Activated CD4-positive, alpha-beta memory T cell treated with anti-CD3 and anti-CD28 coated beads for 36 hours (primary cell): ENCODE results near the gene ADAM19. TPM values are rescaled to one million over a fixed set of nuclear protein-coding genes. Genes with fewer than 3 reads are reported as not detected.
"Not testable (repeated sequence)": the region's sequence is repeated elsewhere in the genome, so short reads cannot be mapped to it uniquely, and the experiment has no call there.

Experiments
- CTCF ChIA-PET: fragments of 350-600 bp; sonication (Branson Sonifier 250); formaldehyde crosslinking; loops from one replicate; lab custom pipeline; 2021; ENCODE audit warnings: antibody characterized with exemption, inconsistent platforms; lab: Charles Lee
- POLR2A ChIA-PET: fragments of 350-600 bp; sonication (Branson Sonifier 250); formaldehyde crosslinking; loops from one replicate; lab custom pipeline; 2021; ENCODE audit warnings: antibody characterized with exemption; lab: Charles Lee
- DNase-seq: peaks from one replicate; pipeline ENCODE4 v3.0.0-alpha.2; 2020
- H3K27ac Mint-ChIP-seq: one replicate; pipeline ENCODE4 v1.8.0; 2021; ENCODE audit warnings: mixed read lengths
- H3K27me3 Mint-ChIP-seq: one replicate; pipeline ENCODE4 v1.8.0; 2021; ENCODE audit warnings: mixed read lengths
- H3K36me3 Mint-ChIP-seq: one replicate; pipeline ENCODE4 v1.8.0; 2021; ENCODE audit warnings: mixed read lengths
- H3K4me1 Mint-ChIP-seq: one replicate; pipeline ENCODE4 v1.8.0; 2021; ENCODE audit warnings: low read depth, mixed read lengths
- H3K4me3 Mint-ChIP-seq: one replicate; pipeline ENCODE4 v1.8.0; 2021; ENCODE audit warnings: mild to moderate bottlenecking, mixed read lengths
- H3K9me3 Mint-ChIP-seq: one replicate; pipeline ENCODE4 v1.8.0; 2021; ENCODE audit warnings: mixed read lengths
- intact Hi-C: fragments of 100-400 bp; cut with micrococcal nuclease; formaldehyde crosslinking; loops from one replicate; pipeline ENCODE4 v1.15.1; 2023
- total RNA-seq, 2 experiments: library from RNA; stranded (reverse); gene quantifications; one replicate each; pipeline ENCODE4 v1.2.3, GENCODE V29; 2021

ADAM19 gene
- total RNA-seq, 2 experiments from 2014 or later: 107 to 111 TPM

- Mint-ChIP-seq H3K4me1 (peaks cover 8% of the 10 kb centered on the region), H3K36me3 (no peaks in the 10 kb centered on the region), H3K27me3 (peaks cover 1% of the 10 kb centered on the region), H3K27ac (no peak overlapping the region), H3K4me3 (no peak overlapping the region), H3K9me3 (peaks cover 4% of the 10 kb centered on the region)
- CTCF ChIA-PET: interaction anchor here (0.6 to 7.2 kb wide), 26 partner anchors 9 to 314 kb away, joined by 3 to 128 read pairs (median 6); partner anchors contain the start of genes LSM11, NIPAL4 and THG1L
- DNase-seq: peak; percentile 30
- POLR2A ChIA-PET: no interaction called here
- intact Hi-C loops: loop anchor here (1.0 to 2.0 kb wide), 4 partner anchors 33 to 312 kb away; partner anchors contain the start of gene LSM11
Observed at GRCh38 chr5:157431544-157432200, 143.9 kb downstream of the ADAM19 start.

- intact Hi-C loops: loop anchor here (2.0 kb wide), 1 partner anchor 289 kb away; no protein-coding TSS in a partner anchor
- POLR2A ChIA-PET, H3K36me3 Mint-ChIP-seq, H3K27ac Mint-ChIP-seq, H3K9me3 Mint-ChIP-seq, H3K4me3 Mint-ChIP-seq, DNase-seq, H3K27me3 Mint-ChIP-seq, H3K4me1 Mint-ChIP-seq: not testable (repeated sequence)
- CTCF ChIA-PET: interaction anchor here (1.6 to 7.2 kb wide), 3 partner anchors 43 to 313 kb away, joined by 8 to 128 read pairs (median 43); partner anchors contain the start of gene LSM11
Observed at GRCh38 chr5:157429920-157430319, 145.7 kb downstream of the ADAM19 start.

Other genes starting within 250 kb of the ADAM19 start
- gene NIPAL4, start 115.6 kb downstream of the ADAM19 start, total RNA-seq: 1 to 10 TPM; 2.5 to 2.9 TPM
- under 1 TPM; 0.65 to 0.93 TPM for gene SOX30, start 76.7 kb upstream of the ADAM19 start, total RNA-seq
- gene C5orf52, start 95.8 kb upstream of the ADAM19 start, total RNA-seq: not detected
- 10 to 100 TPM; 28.6 to 33.5 TPM for gene THG1L, start 155.6 kb upstream of the ADAM19 start, total RNA-seq
- gene LSM11, start 167.9 kb upstream of the ADAM19 start, total RNA-seq: 1 to 10 TPM; 7.4 to 8.0 TPM